ENCODE data around the gene GPC3.

GPC3 gene

GRCh38 chrX:133544778-133545177, 440.6 kb downstream of the GPC3 start:
- H3K4me1 ChIP-seq (ENCODE audit: control insufficient read depth in 2 of 2, insufficient read depth in 1 of 2, low read depth in 1 of 2, low read length in 2 of 2), result no peaks in the 10 kb centered on the region
- H3K27me3 ChIP-seq (ENCODE audit: control insufficient read depth in 3 of 3, insufficient read depth in 3 of 3, low read depth in 1 of 3, low read length in 3 of 3), result no peaks in the 10 kb centered on the region
- H3K36me3 ChIP-seq (replicated peaks in 1 of 2; ENCODE audit: control insufficient read depth in 2 of 2, insufficient read depth in 2 of 2, low read length in 2 of 2), result peaks cover 0 to 4% of the 10 kb centered on the region in 2 donors
- peaks cover 2 to 3% of the 10 kb centered on the region in 2 donors for H3K9me3 ChIP-seq (replicated peaks in 1 of 2; ENCODE audit: control insufficient read depth in 2 of 2, insufficient read depth in 1 of 2, low read depth in 1 of 2, low read length in 2 of 2)
- no CpG with 5 or more reads among the region's 3 CpGs for WGBS, 2 donors (ENCODE audit: extremely low coverage in 2 of 2, insufficient read length in 2 of 2, insufficient replicate concordance in 1 of 2)
- no peak overlapping the region for H2BK15ac ChIP-seq (ENCODE audit: low read length)
- no peak overlapping the region for H3K4me3 ChIP-seq (ENCODE audit: low read length in 2 of 2)
- no peak for DNase-seq (ENCODE audit: low spot score)
- H3K4ac ChIP-seq (ENCODE audit: low read length), result no peak overlapping the region
- H2AFZ ChIP-seq (ENCODE audit: low read length), result no peak overlapping the region
- no peak overlapping the region for H3K4me2 ChIP-seq (ENCODE audit: insufficient read depth, low read length, poor library complexity, severe bottlenecking)
- no peak overlapping the region for H4K91ac ChIP-seq (ENCODE audit: low read depth, low read length, poor library complexity)
- no peak overlapping the region for H3K18ac ChIP-seq (ENCODE audit: low read length)
- no peak overlapping the region for H2BK120ac ChIP-seq (ENCODE audit: low read depth, low read length)
- no peaks in the 10 kb centered on the region for H3K79me1 ChIP-seq (ENCODE audit: low read depth, low read length)
- no peak overlapping the region for H2BK5ac ChIP-seq (ENCODE audit: low read length)
- no peak overlapping the region for H3K23ac ChIP-seq (ENCODE audit: low read depth, low read length, poor library complexity)
- no peak overlapping the region for H4K8ac ChIP-seq (ENCODE audit: low read depth, low read length)
- H3K9ac ChIP-seq (ENCODE audit: low read depth, low read length, poor library complexity), result no peak overlapping the region
- peak overlapping the region; percentile 3 for H3K14ac ChIP-seq (ENCODE audit: low read length)
- no peak overlapping the region for H2BK12ac ChIP-seq (ENCODE audit: low read length)
- no peak overlapping the region for H2AK5ac ChIP-seq (ENCODE audit: low read depth, low read length)
- no peak overlapping the region for H3K27ac ChIP-seq (replicated peaks; ENCODE audit: low read length)

- Histone ChIP-seq H2AK5ac (ENCODE audit: low read depth, low read length) (no peak overlapping the region), H3K79me1 (ENCODE audit: low read depth, low read length) (no peaks in the 10 kb centered on the region), H3K27ac (replicated peaks; ENCODE audit: low read length) (no peak overlapping the region), H2BK15ac (ENCODE audit: low read length) (no peak overlapping the region), H3K4ac (ENCODE audit: low read length) (no peak overlapping the region), H3K23ac (ENCODE audit: low read depth, low read length, poor library complexity) (no peak overlapping the region), H3K14ac (ENCODE audit: low read length) (no peak overlapping the region), H3K27me3 (ENCODE audit: control insufficient read depth in 3 of 3, insufficient read depth in 3 of 3, low read depth in 1 of 3, low read length in 3 of 3) (no peaks in the 10 kb centered on the region), H4K91ac (ENCODE audit: low read depth, low read length, poor library complexity) (no peak overlapping the region), H2AFZ (ENCODE audit: low read length) (no peak overlapping the region), H3K9ac (ENCODE audit: low read depth, low read length, poor library complexity) (no peak overlapping the region), H2BK12ac (ENCODE audit: low read length) (no peak overlapping the region), H3K18ac (ENCODE audit: low read length) (no peak overlapping the region), H3K9me3 (replicated peaks in 1 of 2; ENCODE audit: control insufficient read depth in 2 of 2, insufficient read depth in 1 of 2, low read depth in 1 of 2, low read length in 2 of 2) (peaks cover 2 to 3% of the 10 kb centered on the region in 2 donors), H2BK5ac (ENCODE audit: low read length) (no peak overlapping the region), H3K4me3 (ENCODE audit: low read length in 2 of 2) (no peak overlapping the region), H3K4me2 (ENCODE audit: insufficient read depth, low read length, poor library complexity, severe bottlenecking) (no peak overlapping the region), H3K36me3 (replicated peaks in 1 of 2; ENCODE audit: control insufficient read depth in 2 of 2, insufficient read depth in 2 of 2, low read length in 2 of 2) (peaks cover 0 to 4% of the 10 kb centered on the region in 2 donors), H4K8ac (ENCODE audit: low read depth, low read length) (no peak overlapping the region), H2BK120ac (ENCODE audit: low read depth, low read length) (no peak overlapping the region), H3K4me1 (ENCODE audit: control insufficient read depth in 2 of 2, insufficient read depth in 1 of 2, low read depth in 1 of 2, low read length in 2 of 2) (no peaks in the 10 kb centered on the region)
- DNase-seq (ENCODE audit: low spot score), result no peak
- WGBS, 2 donors (ENCODE audit: extremely low coverage in 2 of 2, insufficient read length in 2 of 2, insufficient replicate concordance in 1 of 2), result no CpG with 5 or more reads among the region's 3 CpGs
Observed at GRCh38 chrX:133544115-133544514, 441.3 kb downstream of the GPC3 start.

GRCh38 chrX:133543654-133544053, 441.7 kb downstream of the GPC3 start:
- no peak overlapping the region for H2BK15ac ChIP-seq (ENCODE audit: low read length)
- H4K8ac ChIP-seq (ENCODE audit: low read depth, low read length), result no peak overlapping the region
- H2AFZ ChIP-seq (ENCODE audit: low read length), result no peak overlapping the region
- no peak overlapping the region for H3K4me3 ChIP-seq (ENCODE audit: low read length in 2 of 2)
- H3K79me1 ChIP-seq (ENCODE audit: low read depth, low read length), result no peaks in the 10 kb centered on the region
- no peaks in the 10 kb centered on the region for H3K27me3 ChIP-seq (ENCODE audit: control insufficient read depth in 3 of 3, insufficient read depth in 3 of 3, low read depth in 1 of 3, low read length in 3 of 3)
- H2BK5ac ChIP-seq (ENCODE audit: low read length), result no peak overlapping the region
- no peak overlapping the region for H2BK120ac ChIP-seq (ENCODE audit: low read depth, low read length)
- H3K4me2 ChIP-seq (ENCODE audit: insufficient read depth, low read length, poor library complexity, severe bottlenecking), result no peak overlapping the region
- no peak for DNase-seq (ENCODE audit: low spot score)
- no peak overlapping the region for H3K27ac ChIP-seq (replicated peaks; ENCODE audit: low read length)
- no peaks in the 10 kb centered on the region for H3K4me1 ChIP-seq (ENCODE audit: control insufficient read depth in 2 of 2, insufficient read depth in 1 of 2, low read depth in 1 of 2, low read length in 2 of 2)
- no peak overlapping the region for H3K14ac ChIP-seq (ENCODE audit: low read length)
- H4K91ac ChIP-seq (ENCODE audit: low read depth, low read length, poor library complexity), result no peak overlapping the region
- no peak overlapping the region for H2AK5ac ChIP-seq (ENCODE audit: low read depth, low read length)
- H3K9ac ChIP-seq (ENCODE audit: low read depth, low read length, poor library complexity), result no peak overlapping the region
- no peak overlapping the region for H2BK12ac ChIP-seq (ENCODE audit: low read length)
- H3K36me3 ChIP-seq (replicated peaks in 1 of 2; ENCODE audit: control insufficient read depth in 2 of 2, insufficient read depth in 2 of 2, low read length in 2 of 2), result peaks cover 0 to 4% of the 10 kb centered on the region in 2 donors
- peaks cover 2 to 3% of the 10 kb centered on the region in 2 donors for H3K9me3 ChIP-seq (replicated peaks in 1 of 2; ENCODE audit: control insufficient read depth in 2 of 2, insufficient read depth in 1 of 2, low read depth in 1 of 2, low read length in 2 of 2)
- H3K23ac ChIP-seq (ENCODE audit: low read depth, low read length, poor library complexity), result no peak overlapping the region
- WGBS, 2 donors (ENCODE audit: extremely low coverage in 2 of 2, insufficient read length in 2 of 2, insufficient replicate concordance in 1 of 2), result no CpG with 5 or more reads among the region's 2 CpGs
- no peak overlapping the region for H3K18ac ChIP-seq (ENCODE audit: low read length)
- no peak overlapping the region for H3K4ac ChIP-seq (ENCODE audit: low read length)

- H2BK12ac ChIP-seq (ENCODE audit: low read length), result no peak overlapping the region
- no peaks in the 10 kb centered on the region for H3K79me1 ChIP-seq (ENCODE audit: low read depth, low read length)
- no peak overlapping the region for H3K4ac ChIP-seq (ENCODE audit: low read length)
- no peak overlapping the region for H3K14ac ChIP-seq (ENCODE audit: low read length)
- H4K8ac ChIP-seq (ENCODE audit: low read depth, low read length), result no peak overlapping the region
- H2AFZ ChIP-seq (ENCODE audit: low read length), result no peak overlapping the region
- H2AK5ac ChIP-seq (ENCODE audit: low read depth, low read length), result no peak overlapping the region
- peaks cover 2 to 3% of the 10 kb centered on the region in 2 donors for H3K9me3 ChIP-seq (replicated peaks in 1 of 2; ENCODE audit: control insufficient read depth in 2 of 2, insufficient read depth in 1 of 2, low read depth in 1 of 2, low read length in 2 of 2)
- H3K4me3 ChIP-seq (ENCODE audit: low read length in 2 of 2), result no peak overlapping the region
- H3K23ac ChIP-seq (ENCODE audit: low read depth, low read length, poor library complexity), result no peak overlapping the region
- no peak overlapping the region for H3K27ac ChIP-seq (replicated peaks; ENCODE audit: low read length)
- H3K27me3 ChIP-seq (ENCODE audit: control insufficient read depth in 3 of 3, insufficient read depth in 3 of 3, low read depth in 1 of 3, low read length in 3 of 3), result no peaks in the 10 kb centered on the region
- H2BK120ac ChIP-seq (ENCODE audit: low read depth, low read length), result no peak overlapping the region
- H3K18ac ChIP-seq (ENCODE audit: low read length), result no peak overlapping the region
- H3K4me2 ChIP-seq (ENCODE audit: insufficient read depth, low read length, poor library complexity, severe bottlenecking), result no peak overlapping the region
- no peak overlapping the region for H2BK15ac ChIP-seq (ENCODE audit: low read length)
- no peak for DNase-seq (ENCODE audit: low spot score)
- WGBS, 2 donors (ENCODE audit: extremely low coverage in 2 of 2, insufficient read length in 2 of 2, insufficient replicate concordance in 1 of 2), result no CpG with 5 or more reads among the region's 3 CpGs
- peaks cover 0 to 4% of the 10 kb centered on the region in 2 donors for H3K36me3 ChIP-seq (replicated peaks in 1 of 2; ENCODE audit: control insufficient read depth in 2 of 2, insufficient read depth in 2 of 2, low read length in 2 of 2)
- no peak overlapping the region for H4K91ac ChIP-seq (ENCODE audit: low read depth, low read length, poor library complexity)
- no peak overlapping the region for H2BK5ac ChIP-seq (ENCODE audit: low read length)
- H3K9ac ChIP-seq (ENCODE audit: low read depth, low read length, poor library complexity), result no peak overlapping the region
- peaks cover 0 to 2% of the 10 kb centered on the region in 2 donors for H3K4me1 ChIP-seq (ENCODE audit: control insufficient read depth in 2 of 2, insufficient read depth in 1 of 2, low read depth in 1 of 2, low read length in 2 of 2)
Observed at GRCh38 chrX:133542476-133542875, 442.9 kb downstream of the GPC3 start.
